Chondrocyte (in vitro differentiated cells): ENCODE measurements around the gene NRL. TPM values are rescaled to one million over a fixed set of nuclear protein-coding genes. Genes with fewer than 3 reads are reported as not detected.
A peak's percentile ranks its signal among the peaks of the same experiment; 100 is the strongest.

Experiments
- DNase-seq: peaks from one replicate; pipeline ENCODE4 v3.0.0; 2021; ENCODE audit warnings: mixed read lengths, low spot score
- H3K27ac Mint-ChIP-seq: one replicate; pipeline ENCODE4 v1.8.0; 2021; ENCODE audit warnings: mild to moderate bottlenecking, moderate library complexity, mixed read lengths; ENCODE audit not compliant: unreplicated experiment
- H3K27me3 Mint-ChIP-seq: 2 replicates; pipeline ENCODE4 v1.8.0; 2021; ENCODE audit warnings: low read depth, mixed read lengths
- H3K36me3 Mint-ChIP-seq: 2 replicates; pipeline ENCODE4 v1.8.0; 2021; ENCODE audit warnings: low read depth, mixed read lengths
- H3K4me1 Mint-ChIP-seq: 2 replicates; pipeline ENCODE4 v1.8.0; 2021; ENCODE audit warnings: low read depth, mild to moderate bottlenecking, mixed read lengths
- H3K4me3 Mint-ChIP-seq: one replicate; pipeline ENCODE4 v1.8.0; 2021; ENCODE audit warnings: mild to moderate bottlenecking, moderate library complexity, mixed read lengths; ENCODE audit not compliant: unreplicated experiment
- H3K9me3 Mint-ChIP-seq: 2 replicates; pipeline ENCODE4 v1.8.0; 2021; ENCODE audit warnings: low read depth, mixed read lengths
- CTCF ChIP-seq: fragments of 200-600 bp; sonication (generic); IDR thresholded peaks from 2 replicates; pipeline ENCODE4 v1.5.0; 2021; ENCODE audit warnings: antibody characterized with exemption, mild to moderate bottlenecking, moderate library complexity
- total RNA-seq: library from RNA; stranded (reverse); gene quantifications from 3 replicates; pipeline ENCODE4 v1.2.1, GENCODE V29; 2021

The NRL gene
- total RNA-seq, 1 donor from 2014 or later = 1.6 TPM

DNA sequence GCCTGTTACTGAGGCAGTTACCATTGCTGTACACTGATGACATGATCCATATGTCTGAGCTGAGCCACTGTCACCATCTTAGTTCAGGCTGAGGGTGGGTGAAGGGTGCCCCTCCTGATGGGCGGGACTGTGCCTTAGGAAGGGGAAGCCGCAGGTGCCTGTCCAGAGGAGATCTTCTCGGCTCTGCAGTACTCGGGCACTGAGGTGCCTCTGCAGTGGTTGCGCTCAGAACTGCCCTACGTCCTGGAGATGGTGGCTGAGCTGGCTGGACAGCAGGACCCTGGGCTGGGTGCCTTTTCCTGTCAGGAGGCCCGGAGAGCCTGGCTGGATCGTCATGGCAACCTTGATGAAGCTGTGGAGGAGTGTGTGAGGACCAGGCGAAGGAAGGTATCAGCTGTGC, 36.2 kb upstream of the NRL start:
- no peak for TF ChIP-seq CTCF
- H3K9me3 Mint-ChIP-seq = no peaks in the 10 kb centered on the region
- DNase-seq = peak; percentile 79
- no peak overlapping the region for H3K4me3 Mint-ChIP-seq
- H3K27ac Mint-ChIP-seq = no peak overlapping the region
- H3K4me1 Mint-ChIP-seq = peaks cover 21% of the 10 kb centered on the region
- no peaks in the 10 kb centered on the region for H3K27me3 Mint-ChIP-seq
- peaks cover 19% of the 10 kb centered on the region for H3K36me3 Mint-ChIP-seq

- Mint-ChIP-seq H3K36me3 (peaks cover 16% of the 10 kb centered on the region), H3K9me3 (no peaks in the 10 kb centered on the region), H3K27me3 (no peaks in the 10 kb centered on the region), H3K4me3 (no peak overlapping the region), H3K4me1 (peaks cover 26% of the 10 kb centered on the region), H3K27ac (no peak overlapping the region)
- DNase-seq = peak; percentile 76
- TF ChIP-seq CTCF = no peak
These were observed 35.8 kb upstream of the NRL start for GRCh38 chr14:24150567-24150966.

DNA sequence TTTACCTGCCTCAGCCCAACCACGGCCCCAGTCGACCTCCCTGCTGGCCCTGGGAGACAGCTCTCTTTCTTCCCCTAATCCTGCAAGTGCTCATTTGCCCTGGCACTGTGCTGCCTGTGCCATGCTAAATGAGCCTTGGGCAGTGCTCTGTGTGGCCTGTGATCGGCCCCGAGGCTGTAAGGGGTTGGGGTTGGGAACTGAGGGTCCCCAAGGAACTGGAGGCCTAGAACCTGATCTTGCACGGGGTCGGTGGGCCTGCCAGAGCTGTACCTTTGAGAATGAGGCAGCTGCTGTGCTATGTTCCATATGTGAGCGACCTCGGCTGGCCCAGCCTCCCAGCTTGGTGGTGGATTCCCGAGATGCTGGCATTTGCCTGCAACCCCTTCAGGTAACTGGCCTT, 35.3 kb upstream of the NRL start:
- no peaks in the 10 kb centered on the region for H3K9me3 Mint-ChIP-seq
- H3K27ac Mint-ChIP-seq = no peak overlapping the region
- H3K27me3 Mint-ChIP-seq = no peaks in the 10 kb centered on the region
- peaks cover 13% of the 10 kb centered on the region for H3K36me3 Mint-ChIP-seq
- no peak overlapping the region for H3K4me3 Mint-ChIP-seq
- TF ChIP-seq CTCF = no peak
- DNase-seq = peak; percentile 83
- peaks cover 29% of the 10 kb centered on the region for H3K4me1 Mint-ChIP-seq

- no peak for TF ChIP-seq CTCF
- Mint-ChIP-seq H3K4me1 (peaks cover 29% of the 10 kb centered on the region), H3K27me3 (no peaks in the 10 kb centered on the region), H3K36me3 (peaks cover 13% of the 10 kb centered on the region), H3K9me3 (no peaks in the 10 kb centered on the region), H3K27ac (no peak overlapping the region), H3K4me3 (no peak overlapping the region)
- DNase-seq = peak; percentile 79
These were observed 34.7 kb upstream of the NRL start for GRCh38 chr14:24149302-24149969.

- H3K9me3 Mint-ChIP-seq = no peaks in the 10 kb centered on the region
- peaks cover 29% of the 10 kb centered on the region for H3K4me1 Mint-ChIP-seq
- TF ChIP-seq CTCF = peak; percentile 7
- H3K27me3 Mint-ChIP-seq = no peaks in the 10 kb centered on the region
- peak overlapping the region; percentile 98 for H3K4me3 Mint-ChIP-seq
- peak overlapping the region; percentile 63 for H3K27ac Mint-ChIP-seq
- peak; percentile 80 for DNase-seq
- peaks cover 13% of the 10 kb centered on the region for H3K36me3 Mint-ChIP-seq
These were observed 33.1 kb upstream of the NRL start for GRCh38 chr14:24147761-24148428.
